ENCODE data around the gene TEX2. TPM values are rescaled to one million over a fixed set of nuclear protein-coding genes. Genes with fewer than 3 reads are reported as not detected.

TEX2 gene
- total RNA-seq, 1 experiment from 2014 or later, result 27.9 TPM

DNA sequence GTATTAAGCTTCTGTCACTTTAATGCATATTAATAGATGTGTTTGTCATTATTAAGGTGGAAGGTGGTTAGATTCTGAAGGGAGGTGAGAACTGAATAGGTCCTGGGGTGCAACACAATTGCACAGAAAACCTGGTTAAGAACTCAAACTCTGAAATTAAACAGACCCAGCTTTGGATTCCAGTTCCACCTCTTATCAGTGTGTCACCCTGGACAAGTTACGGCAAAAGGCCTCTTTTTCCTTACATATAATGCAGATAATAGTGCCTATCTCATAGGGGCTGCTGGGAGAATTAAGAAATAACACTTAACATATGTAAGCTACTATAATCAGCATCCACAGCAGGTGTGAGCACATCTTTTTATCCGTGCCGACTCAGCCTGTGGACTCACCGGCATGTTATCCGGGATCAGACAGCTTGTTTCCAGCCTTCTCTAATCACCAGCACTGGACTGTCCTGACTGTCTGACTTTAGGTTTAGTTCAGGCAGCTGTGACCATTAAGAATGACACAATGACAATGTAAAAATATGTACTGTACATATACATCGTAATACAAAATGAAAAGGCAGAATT is 31.4 kb downstream of the TEX2 start:
- Histone ChIP-seq H3K4me3 (no peak overlapping the region), H3K27ac (no peak overlapping the region), H2AFZ (no peak overlapping the region), H4K20me1 (ENCODE audit: insufficient read depth) (no peaks in the 10 kb centered on the region; the same call in 1 of the 2 replicates), H3K4me1 (replicated peaks; ENCODE audit: insufficient read depth) (peaks cover 18% of the 10 kb centered on the region), H3F3A (ENCODE audit: insufficient read depth, low read depth) (peaks cover 15% of the 10 kb centered on the region), H3K9me2 (ENCODE audit: insufficient read depth) (no peaks in the 10 kb centered on the region), H3K79me2 (ENCODE audit: low read depth) (peaks cover 23% of the 10 kb centered on the region; the same call in 1 of the 2 replicates), H3K9me3 (ENCODE audit: insufficient read depth, low read depth) (no peaks in the 10 kb centered on the region), H3K27me3 (ENCODE audit: insufficient read depth, low read depth) (no peaks in the 10 kb centered on the region), H3K36me3 (ENCODE audit: low read depth) (no peaks in the 10 kb centered on the region), H3K4me2 (no peak overlapping the region)
- TF ChIP-seq, protein P1, sequence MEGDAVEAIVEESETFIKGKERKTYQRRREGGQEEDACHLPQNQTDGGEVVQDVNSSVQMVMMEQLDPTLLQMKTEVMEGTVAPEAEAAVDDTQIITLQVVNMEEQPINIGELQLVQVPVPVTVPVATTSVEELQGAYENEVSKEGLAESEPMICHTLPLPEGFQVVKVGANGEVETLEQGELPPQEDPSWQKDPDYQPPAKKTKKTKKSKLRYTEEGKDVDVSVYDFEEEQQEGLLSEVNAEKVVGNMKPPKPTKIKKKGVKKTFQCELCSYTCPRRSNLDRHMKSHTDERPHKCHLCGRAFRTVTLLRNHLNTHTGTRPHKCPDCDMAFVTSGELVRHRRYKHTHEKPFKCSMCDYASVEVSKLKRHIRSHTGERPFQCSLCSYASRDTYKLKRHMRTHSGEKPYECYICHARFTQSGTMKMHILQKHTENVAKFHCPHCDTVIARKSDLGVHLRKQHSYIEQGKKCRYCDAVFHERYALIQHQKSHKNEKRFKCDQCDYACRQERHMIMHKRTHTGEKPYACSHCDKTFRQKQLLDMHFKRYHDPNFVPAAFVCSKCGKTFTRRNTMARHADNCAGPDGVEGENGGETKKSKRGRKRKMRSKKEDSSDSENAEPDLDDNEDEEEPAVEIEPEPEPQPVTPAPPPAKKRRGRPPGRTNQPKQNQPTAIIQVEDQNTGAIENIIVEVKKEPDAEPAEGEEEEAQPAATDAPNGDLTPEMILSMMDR (conservative IDR thresholded peaks at IDR 0.05), result no peak
- no peak for TF ChIP-seq EZH2 (IDR thresholded peaks at IDR 0.05; ENCODE audit: low read depth)
- intact Hi-C loops (cut with micrococcal nuclease; ENCODE audit: unreplicated experiment), result no loop called here
- ChIA-PET POLR2A (ENCODE audit: unreplicated experiment) (interaction anchor here (0.6 kb wide), 1 partner anchor 11 kb away, joined by 5 read pairs; no protein-coding TSS in a partner anchor), CTCF (no interaction called here)
- DNase-seq, result no peak
- BruUV-seq (replicated peaks), result no TSS peak

DNA sequence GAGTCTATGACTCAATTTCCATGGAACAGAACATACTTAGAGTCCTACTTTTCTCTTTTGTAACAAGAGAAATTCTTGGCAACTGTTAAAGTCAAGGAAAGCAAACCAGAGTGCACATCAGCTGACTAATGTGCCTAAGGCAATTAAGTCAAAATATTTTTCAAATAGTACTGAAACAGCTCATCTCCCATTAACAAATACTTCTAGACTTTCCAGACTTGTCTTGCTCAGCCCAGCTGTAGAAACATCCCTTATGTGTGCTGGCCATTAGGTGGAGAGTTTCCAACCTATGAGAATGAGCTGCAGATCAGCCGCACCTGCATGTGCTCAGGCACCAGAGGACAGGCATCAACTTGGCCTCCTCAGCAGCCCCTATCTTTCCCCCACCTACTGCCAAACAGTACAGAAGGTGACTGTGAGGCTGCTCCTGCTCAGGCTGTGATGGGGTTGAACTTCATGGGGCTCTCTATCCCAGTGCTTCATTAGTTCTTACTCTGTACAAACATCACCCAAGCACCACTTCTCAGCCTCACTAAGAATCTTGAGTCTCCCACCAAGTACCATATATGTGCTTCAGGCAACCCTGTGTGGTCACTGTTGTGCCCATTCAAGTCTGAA is 32.2 kb downstream of the TEX2 start:
- H3K9me2 ChIP-seq (ENCODE audit: insufficient read depth), result no peaks in the 10 kb centered on the region
- no peak overlapping the region for H3K27ac ChIP-seq
- no peaks in the 10 kb centered on the region for H3K9me3 ChIP-seq (ENCODE audit: insufficient read depth, low read depth)
- TF ChIP-seq, protein P1 (conservative IDR thresholded peaks at IDR 0.05), result no peak
- ChIA-PET CTCF (interaction anchor here (0.6 to 0.7 kb wide), 2 partner anchors 72 to 382 kb away, joined by 3 to 15 read pairs; no protein-coding TSS in a partner anchor), POLR2A (ENCODE audit: unreplicated experiment) (interaction anchor here (0.6 kb wide), 1 partner anchor 10 kb away, joined by 5 read pairs; no protein-coding TSS in a partner anchor)
- H3K36me3 ChIP-seq (ENCODE audit: low read depth), result no peaks in the 10 kb centered on the region
- no TSS peak for BruUV-seq (replicated peaks)
- H3K4me3 ChIP-seq, result no peak overlapping the region
- no peak overlapping the region for H2AFZ ChIP-seq
- intact Hi-C loops (cut with micrococcal nuclease; ENCODE audit: unreplicated experiment), result no loop called here
- H3K4me2 ChIP-seq, result 0 out of 2 replicates have a peak overlapping the region, but pooled peaks have one; percentile 15
- DNase-seq, result peak; percentile 22 to 87
- H3K27me3 ChIP-seq (ENCODE audit: insufficient read depth, low read depth), result no peaks in the 10 kb centered on the region
- peaks cover 15% of the 10 kb centered on the region for H3F3A ChIP-seq (ENCODE audit: insufficient read depth, low read depth)
- peaks cover 23% of the 10 kb centered on the region; the same call in 1 of the 2 replicates for H3K79me2 ChIP-seq (ENCODE audit: low read depth)
- no peaks in the 10 kb centered on the region; the same call in 1 of the 2 replicates for H4K20me1 ChIP-seq (ENCODE audit: insufficient read depth)
- H3K4me1 ChIP-seq (replicated peaks; ENCODE audit: insufficient read depth), result peaks cover 18% of the 10 kb centered on the region

DNA sequence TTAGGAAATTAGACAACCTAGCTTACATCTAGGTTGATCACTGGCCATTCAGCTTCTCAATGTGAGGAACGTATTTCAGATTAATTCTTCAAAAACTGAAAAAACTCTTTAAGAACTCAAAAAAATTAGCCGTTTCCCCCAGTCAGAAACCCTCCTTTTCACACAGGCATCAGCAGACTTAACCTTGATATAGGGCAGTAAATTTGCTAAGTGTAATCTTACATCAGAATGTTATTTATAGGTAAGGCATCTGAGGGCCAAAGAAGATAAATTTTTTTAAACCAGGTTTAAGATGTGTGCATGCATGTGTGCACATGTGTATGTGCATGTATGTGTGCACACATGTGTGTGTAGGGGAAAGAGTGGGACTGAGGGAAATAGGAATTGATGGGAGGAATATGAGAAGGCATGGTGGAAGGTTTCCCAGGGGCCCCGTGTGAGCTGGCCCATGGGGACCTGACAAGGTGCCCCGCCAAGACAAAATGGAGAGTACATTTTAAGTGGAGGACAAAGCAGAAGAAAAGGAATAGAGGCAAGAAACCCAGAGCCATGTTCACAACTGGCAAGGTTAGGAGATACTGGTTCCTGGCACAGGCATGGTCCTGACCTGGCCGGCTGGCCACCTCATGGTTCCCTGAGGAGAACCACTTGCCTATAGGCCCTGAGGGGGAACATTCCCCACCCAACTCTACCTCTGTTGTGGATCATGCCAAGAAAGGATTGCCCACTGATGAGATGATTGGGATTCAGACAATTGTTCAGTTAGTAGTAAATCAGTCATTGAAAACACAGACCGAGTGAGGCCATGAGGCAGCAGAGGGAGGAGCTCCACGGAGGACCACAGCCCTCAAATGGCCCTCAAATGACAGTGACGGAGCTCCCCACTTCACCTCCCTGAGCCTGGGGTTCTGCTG is 33.0 kb downstream of the TEX2 start:
- intact Hi-C loops (cut with micrococcal nuclease; ENCODE audit: unreplicated experiment), result no loop called here
- Histone ChIP-seq H3K9me2 (ENCODE audit: insufficient read depth) (no peaks in the 10 kb centered on the region), H3K4me3 (no peak overlapping the region), H3K9me3 (ENCODE audit: insufficient read depth, low read depth) (no peaks in the 10 kb centered on the region), H3K4me2 (no peak overlapping the region), H3K36me3 (ENCODE audit: low read depth) (no peaks in the 10 kb centered on the region), H2AFZ (no peak overlapping the region), H3K27ac (no peak overlapping the region), H3F3A (ENCODE audit: insufficient read depth, low read depth) (peaks cover 15% of the 10 kb centered on the region), H3K4me1 (replicated peaks; ENCODE audit: insufficient read depth) (peaks cover 18% of the 10 kb centered on the region), H4K20me1 (ENCODE audit: insufficient read depth) (no peaks in the 10 kb centered on the region; the same call in 1 of the 2 replicates), H3K27me3 (ENCODE audit: insufficient read depth, low read depth) (no peaks in the 10 kb centered on the region), H3K79me2 (ENCODE audit: low read depth) (peaks cover 23% of the 10 kb centered on the region; the same call in 1 of the 2 replicates)
- no peak for TF ChIP-seq EZH2 (IDR thresholded peaks at IDR 0.05; ENCODE audit: low read depth)
- TF ChIP-seq, protein P1 (conservative IDR thresholded peaks at IDR 0.05), result no peak
- DNase-seq, result no peak
- POLR2A ChIA-PET (ENCODE audit: unreplicated experiment), result no interaction called here
- no TSS peak for BruUV-seq (replicated peaks)
- CTCF ChIA-PET, result no interaction called here

Data from PC-9 (cell line).